Loucy (cell line): ENCODE results near the gene LMBR1.

Experiments used
- EZH2phosphoT487 ChIP-seq: fragments of 200-600 bp; IDR thresholded peaks from 2 replicates; pipeline ENCODE4 v1.6.1; 2018; ENCODE audit warnings: antibody characterized with exemption, mild to moderate bottlenecking, moderate library complexity, borderline replicate concordance
- TF ChIP-seq, protein P1 (sequence below): fragments of 200-600 bp; sonication (generic); conservative IDR thresholded peaks from 2 replicates; pipeline ENCODE4 v1.5.1; 2014; ENCODE audit warnings: mild to moderate bottlenecking, antibody characterized with exemption, low read length

- TF ChIP-seq, protein P1, sequence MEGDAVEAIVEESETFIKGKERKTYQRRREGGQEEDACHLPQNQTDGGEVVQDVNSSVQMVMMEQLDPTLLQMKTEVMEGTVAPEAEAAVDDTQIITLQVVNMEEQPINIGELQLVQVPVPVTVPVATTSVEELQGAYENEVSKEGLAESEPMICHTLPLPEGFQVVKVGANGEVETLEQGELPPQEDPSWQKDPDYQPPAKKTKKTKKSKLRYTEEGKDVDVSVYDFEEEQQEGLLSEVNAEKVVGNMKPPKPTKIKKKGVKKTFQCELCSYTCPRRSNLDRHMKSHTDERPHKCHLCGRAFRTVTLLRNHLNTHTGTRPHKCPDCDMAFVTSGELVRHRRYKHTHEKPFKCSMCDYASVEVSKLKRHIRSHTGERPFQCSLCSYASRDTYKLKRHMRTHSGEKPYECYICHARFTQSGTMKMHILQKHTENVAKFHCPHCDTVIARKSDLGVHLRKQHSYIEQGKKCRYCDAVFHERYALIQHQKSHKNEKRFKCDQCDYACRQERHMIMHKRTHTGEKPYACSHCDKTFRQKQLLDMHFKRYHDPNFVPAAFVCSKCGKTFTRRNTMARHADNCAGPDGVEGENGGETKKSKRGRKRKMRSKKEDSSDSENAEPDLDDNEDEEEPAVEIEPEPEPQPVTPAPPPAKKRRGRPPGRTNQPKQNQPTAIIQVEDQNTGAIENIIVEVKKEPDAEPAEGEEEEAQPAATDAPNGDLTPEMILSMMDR = no peak
- no peak for TF ChIP-seq EZH2phosphoT487
Measured at GRCh38 chr7:156659203-156659602, 233.8 kb downstream of the LMBR1 start.
